NCI-H226 (cell line): ENCODE data around the gene PRKCB.
"Not testable (repeated sequence)": the region's sequence is repeated elsewhere in the genome, so short reads cannot be mapped to it uniquely, and the experiment has no call there.

ENCODE experiments used
- DNase-seq: peaks from one replicate; pipeline ENCODE4 v3.0.0-alpha.2; 2015

The PRKCB gene

GRCh38 chr16:24108090-24108489 lies 272.3 kb downstream of the PRKCB start:
- DNase-seq, result not testable (repeated sequence)

GRCh38 chr16:24111724-24112302 lies 276.0 kb downstream of the PRKCB start:
- no peak for DNase-seq

GRCh38 chr16:24113115-24113745 lies 277.4 kb downstream of the PRKCB start:
- DNase-seq, result no peak

DNA sequence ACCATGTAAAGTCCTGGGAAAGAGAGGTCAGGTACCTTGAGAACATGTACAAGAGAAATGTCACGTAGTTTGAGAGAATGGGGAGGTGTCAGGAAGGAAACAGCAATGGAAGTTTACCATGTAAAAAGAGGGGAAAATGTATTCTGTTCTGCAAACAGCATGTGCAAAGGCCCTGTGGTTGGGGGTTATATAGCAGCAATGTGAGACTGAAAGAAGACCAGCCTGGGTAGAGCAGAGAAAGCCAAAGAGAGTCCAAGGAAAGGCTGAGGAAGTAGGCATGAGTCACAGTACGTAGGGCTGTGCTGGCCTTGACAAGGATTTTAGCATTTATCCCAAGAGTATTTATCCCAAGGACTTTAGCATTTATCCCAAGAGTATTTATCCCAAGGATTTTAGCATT lies 279.1 kb downstream of the PRKCB start:
- no peak for DNase-seq

GRCh38 chr16:24116046-24116776 lies 280.4 kb downstream of the PRKCB start:
- DNase-seq, result no peak

GRCh38 chr16:24116989-24117388 lies 281.2 kb downstream of the PRKCB start:
- DNase-seq, result no peak

DNA sequence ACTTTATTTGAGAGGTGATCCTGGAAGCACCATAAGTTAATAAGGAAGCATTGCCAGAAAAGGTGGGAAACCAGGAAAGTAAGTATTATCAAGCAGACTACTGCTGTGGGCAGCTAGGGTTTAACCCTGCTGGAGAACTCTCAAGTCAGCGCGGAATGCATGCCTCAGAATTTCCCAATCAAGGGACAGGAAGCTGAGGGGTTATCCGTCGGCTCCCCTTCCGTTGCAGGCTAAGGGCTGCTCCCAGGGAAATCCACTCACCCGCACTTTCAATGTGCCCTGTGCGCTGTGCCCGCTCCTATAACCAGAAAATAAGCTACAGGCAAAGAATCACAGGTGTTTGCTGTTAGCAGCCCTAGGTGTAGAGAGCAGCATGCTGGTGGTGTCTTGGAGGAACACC lies 281.9 kb downstream of the PRKCB start:
- DNase-seq, result no peak

DNA sequence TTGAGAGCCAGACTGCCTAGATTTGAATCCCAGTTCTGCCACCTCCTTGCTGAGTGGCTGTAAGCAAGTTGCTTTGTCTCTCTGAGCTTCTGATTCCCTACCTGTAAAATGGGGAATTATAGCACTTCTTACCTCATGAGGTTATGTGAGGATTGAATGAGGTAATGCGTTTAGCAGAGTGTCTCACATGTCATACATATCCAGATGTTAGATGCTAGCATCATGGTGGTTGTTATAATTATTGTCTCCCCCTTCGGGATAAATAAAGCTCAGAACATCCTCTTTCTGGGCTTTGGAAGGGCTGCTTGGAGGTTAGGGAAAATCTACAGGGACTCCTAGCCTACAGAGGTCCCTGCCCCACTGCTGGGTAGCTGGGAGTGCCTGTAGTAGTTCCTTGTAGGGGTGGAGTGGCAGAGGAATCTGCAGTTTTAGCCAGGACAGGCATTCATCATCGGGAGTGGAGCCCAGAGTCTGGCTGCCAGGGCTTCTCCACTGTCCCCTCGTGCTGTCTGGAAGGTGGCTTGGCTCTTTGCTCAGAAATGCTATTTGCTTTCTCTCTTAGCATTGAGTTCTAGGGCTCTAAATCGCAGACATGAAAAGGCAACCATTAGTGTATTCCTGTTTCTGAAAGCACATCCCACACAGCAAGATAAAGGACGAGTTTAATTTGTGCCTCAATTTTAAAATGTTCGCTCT lies 282.5 kb downstream of the PRKCB start:
- DNase-seq, result no peak

- DNase-seq, result no peak
Observed at GRCh38 chr16:24119807-24120206, 284.0 kb downstream of the PRKCB start.

DNA sequence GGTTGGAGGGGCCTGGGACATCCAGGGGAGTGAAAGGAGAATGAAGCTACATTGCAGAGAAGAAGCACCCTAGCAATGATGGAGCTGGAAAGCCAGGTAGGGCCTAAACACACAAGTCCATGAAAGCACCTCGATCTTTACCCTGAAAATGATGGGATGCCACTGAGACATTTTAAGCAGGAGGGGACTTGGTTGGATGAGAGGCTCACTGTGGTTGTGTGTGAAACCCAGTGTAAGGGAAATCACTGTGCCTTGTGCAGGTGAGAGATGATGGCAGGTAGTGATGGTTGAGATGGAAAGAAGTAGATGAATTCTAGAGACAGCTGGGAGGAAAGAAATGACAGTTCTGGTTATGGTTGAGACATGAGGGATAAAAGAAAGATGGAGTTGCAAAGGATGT lies 287.5 kb downstream of the PRKCB start:
- no peak for DNase-seq

GRCh38 chr16:24124291-24124690 lies 288.5 kb downstream of the PRKCB start:
- no peak for DNase-seq

- DNase-seq, result no peak
Observed at GRCh38 chr16:24125214-24125613, 289.4 kb downstream of the PRKCB start.

DNA sequence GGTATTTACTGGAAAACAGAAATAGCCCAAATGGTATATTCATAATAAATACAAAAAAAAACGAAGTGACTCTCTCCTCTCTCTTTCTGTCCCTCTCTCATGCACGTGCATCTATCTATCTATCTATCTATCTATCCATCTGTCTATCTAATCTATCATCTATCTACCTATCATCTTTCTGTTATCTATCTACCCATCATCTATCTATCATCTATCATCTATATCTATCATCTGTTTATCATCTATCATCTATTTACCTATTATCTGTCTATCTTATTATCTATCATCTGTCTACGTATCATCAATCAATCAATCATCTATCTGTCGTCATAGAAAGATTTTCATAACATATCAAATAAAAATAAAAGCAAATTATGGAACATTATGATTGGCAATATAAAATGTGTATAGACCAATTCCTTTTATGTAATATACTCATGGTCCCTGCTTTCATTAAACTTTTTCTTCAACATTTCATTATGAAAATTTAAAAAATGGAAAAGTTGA lies 293.7 kb downstream of the PRKCB start:
- DNase-seq, result no peak

DNA sequence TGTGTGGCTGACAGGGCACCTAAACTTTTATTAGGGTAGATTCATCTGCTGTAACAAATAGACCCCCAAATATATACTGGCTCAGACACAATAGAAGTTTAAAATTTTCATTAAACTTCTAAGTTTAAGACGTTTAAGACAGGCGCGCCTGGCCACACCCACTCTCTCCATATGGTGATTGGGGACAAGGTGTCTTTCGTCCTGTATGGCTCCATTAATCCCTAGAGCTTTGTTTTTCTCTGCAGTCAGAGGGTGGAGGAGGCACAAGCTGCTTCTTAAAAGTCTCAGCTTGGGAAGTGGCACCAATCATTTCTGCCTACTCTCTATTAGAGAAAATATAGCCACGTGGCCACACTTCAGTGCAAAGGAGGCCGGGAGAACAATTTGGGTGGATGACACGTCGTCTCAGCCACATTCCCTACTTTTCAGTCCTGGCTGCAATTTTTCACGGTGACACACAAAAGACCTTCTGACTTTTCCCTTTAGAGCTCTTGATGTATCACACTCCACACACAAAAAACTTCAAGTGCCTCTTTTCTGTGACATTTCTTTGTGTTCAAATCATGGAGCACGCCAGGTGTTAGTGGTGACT lies 294.8 kb downstream of the PRKCB start:
- no peak for DNase-seq

DNA sequence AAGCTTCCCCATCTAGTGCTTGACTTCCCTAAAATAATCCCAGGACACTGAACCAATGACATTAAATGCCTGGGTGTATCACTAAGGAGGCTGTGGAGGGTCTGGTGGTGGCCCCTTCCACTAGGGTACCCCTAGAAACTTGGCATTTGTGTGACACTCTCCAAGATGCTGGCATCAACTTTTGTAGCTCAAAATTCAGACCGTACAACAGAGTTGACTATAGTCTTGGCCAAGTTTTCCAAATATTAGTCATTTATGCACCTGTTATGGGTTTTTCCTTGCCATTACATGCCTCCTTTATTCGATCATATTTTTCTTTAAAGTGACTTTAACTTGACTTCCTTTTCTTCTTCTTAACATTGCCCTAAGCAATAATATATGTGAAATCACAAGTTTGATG lies 295.5 kb downstream of the PRKCB start:
- DNase-seq, result no peak

DNA sequence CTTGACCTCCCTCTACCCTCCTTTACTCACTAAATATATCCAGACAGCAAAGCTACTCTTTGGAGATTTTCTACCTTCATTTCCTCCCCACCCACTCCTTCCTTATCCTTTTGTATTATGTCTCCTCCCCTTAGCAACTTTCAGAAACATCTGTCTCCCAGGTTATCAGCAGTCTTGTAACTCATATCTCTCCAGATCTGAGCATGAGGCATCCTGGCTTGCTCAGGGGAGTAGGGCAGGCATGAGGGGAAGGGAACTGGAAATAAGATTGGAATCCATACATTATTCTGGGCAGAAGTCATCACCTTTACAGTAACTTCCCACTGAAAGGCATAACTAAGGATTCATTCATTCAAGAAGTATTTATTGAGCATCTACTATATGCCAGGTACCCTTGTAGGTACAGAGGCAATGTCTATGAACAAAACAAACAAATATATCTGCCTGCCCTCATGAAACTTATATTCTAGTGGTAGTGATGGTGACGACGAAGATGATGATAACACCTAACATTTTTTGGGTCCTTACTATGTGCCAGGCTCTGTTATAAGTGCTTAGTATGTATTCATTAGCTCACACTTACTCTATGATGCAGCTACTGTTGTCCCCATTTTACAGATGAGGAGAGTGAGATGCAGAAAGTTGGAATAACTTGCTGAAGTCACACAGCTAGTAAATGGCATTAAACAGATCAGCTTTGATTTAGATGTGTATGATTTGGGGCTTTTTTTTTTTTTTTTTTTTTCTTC lies 296.4 kb downstream of the PRKCB start:
- DNase-seq, result no peak

- DNase-seq, result no peak
Observed at GRCh38 chr16:24132797-24133155, 297.0 kb downstream of the PRKCB start.

GRCh38 chr16:24135624-24136565 lies 300.1 kb downstream of the PRKCB start:
- DNase-seq, result no peak

- no peak for DNase-seq
Observed at GRCh38 chr16:24138024-24138423, 302.2 kb downstream of the PRKCB start.

DNA sequence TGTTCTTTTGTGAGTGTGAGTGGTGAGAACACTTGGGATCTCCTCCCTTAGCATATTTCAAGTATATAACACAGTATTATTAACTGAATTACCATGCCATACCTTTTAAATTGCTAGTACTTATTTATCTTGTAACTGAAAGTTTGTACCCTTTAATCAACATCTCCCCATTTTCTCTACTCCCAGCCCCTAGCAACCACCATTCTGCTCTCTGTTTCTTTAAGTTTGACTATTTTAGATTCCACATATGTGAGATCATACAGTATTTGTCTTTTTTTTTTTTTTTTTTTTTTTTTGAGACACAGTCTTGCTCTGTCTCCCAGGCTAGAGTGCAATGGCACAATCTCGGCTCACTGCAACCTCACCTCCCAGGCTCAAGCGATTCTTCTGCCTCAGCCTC lies 302.8 kb downstream of the PRKCB start:
- no peak for DNase-seq

- no peak for DNase-seq
Observed at GRCh38 chr16:24139282-24139681, 303.5 kb downstream of the PRKCB start.
